Colonic mucosa (tissue), 4 donors: ENCODE measurements around the gene NALCN. TPM values are rescaled to one million over a fixed set of nuclear protein-coding genes. Genes with fewer than 3 reads are reported as not detected.

ENCODE experiments used
- DNase-seq: peaks from one replicate; pipeline ENCODE4 v3.0.0-alpha.2; 2020
- H3K27ac ChIP-seq: fragments of 200-600 bp; one replicate; pipeline ENCODE4 v1.8.0; 2021
- H3K27me3 ChIP-seq: fragments of 200-600 bp; one replicate; pipeline ENCODE4 v1.8.0; 2021
- H3K36me3 ChIP-seq: fragments of 200-600 bp; one replicate; pipeline ENCODE4 v1.8.0; 2021
- H3K4me1 ChIP-seq: fragments of 200-600 bp; one replicate; pipeline ENCODE4 v1.8.0; 2021; ENCODE audit warnings: mild to moderate bottlenecking
- H3K4me3 ChIP-seq: fragments of 200-600 bp; one replicate; pipeline ENCODE4 v1.8.0; 2021
- H3K9ac ChIP-seq, 2 donors: one replicate each; pipeline ENCODE4 v1.7.0; 2013; ENCODE audit warnings: control low read depth in 2 of 2, low read depth in 2 of 2, low read length in 2 of 2
- H3K9me3 ChIP-seq: fragments of 200-600 bp; one replicate; pipeline ENCODE4 v1.8.0; 2021
- CTCF ChIP-seq: fragments of 200-600 bp; IDR thresholded peaks from one replicate; pipeline ENCODE4 v1.8.0; 2022; ENCODE audit warnings: antibody characterized with exemption, mild to moderate bottlenecking
- intact Hi-C: fragments of 100-400 bp; cut with DNase I; formaldehyde crosslinking; loops from one replicate; pipeline ENCODE4 v1.14.1; 2022
- total RNA-seq, 2 donors: library from RNA; stranded (reverse); fragmentation: NEBNext Ultra II Directional in 1 of 2; extraction: Animal tissue kit (Norgen Biotek cat#: 25700) in 1 of 2; gene quantifications; one replicate each; pipeline ENCODE4 v1.2.1, GENCODE V29; 2021
- donor health status: healthy.
- donor health status: DM: no; HTN: no; CAD: no.
- donor health status: DM: no; HTN: no; CAD: no.

The NALCN gene
- total RNA-seq, 2 donors from 2014 or later = 0.22 to 0.27 TPM

DNA sequence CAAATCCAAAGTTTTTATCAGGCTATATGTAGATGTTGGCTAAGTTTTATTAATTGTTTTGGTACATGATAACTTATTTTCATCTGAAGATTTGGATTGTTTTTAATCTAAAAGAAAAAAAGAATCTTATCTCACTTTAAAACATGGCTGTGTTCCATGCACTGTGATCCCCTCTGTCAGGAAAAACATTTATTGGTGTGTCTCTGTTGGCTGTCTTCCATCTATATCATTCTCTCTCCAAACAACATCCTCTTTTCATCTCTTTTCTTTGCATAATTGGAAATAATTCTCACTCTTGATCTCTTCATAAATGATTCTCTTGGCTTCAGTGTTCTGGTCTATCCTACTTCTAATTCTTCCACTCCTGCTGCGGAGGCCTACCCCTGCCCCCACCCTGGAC lies 4.2 kb downstream of the NALCN start:
- Histone ChIP-seq H3K27me3 (peaks cover 17% of the 10 kb centered on the region), H3K36me3 (no peaks in the 10 kb centered on the region), H3K9me3 (no peaks in the 10 kb centered on the region), H3K4me1 (no peaks in the 10 kb centered on the region), H3K9ac (no peak overlapping the region), H3K4me3 (no peak overlapping the region), H3K27ac (no peak overlapping the region)
- intact Hi-C loops = no loop called here
- DNase-seq = no peak
- TF ChIP-seq CTCF = no peak

DNA sequence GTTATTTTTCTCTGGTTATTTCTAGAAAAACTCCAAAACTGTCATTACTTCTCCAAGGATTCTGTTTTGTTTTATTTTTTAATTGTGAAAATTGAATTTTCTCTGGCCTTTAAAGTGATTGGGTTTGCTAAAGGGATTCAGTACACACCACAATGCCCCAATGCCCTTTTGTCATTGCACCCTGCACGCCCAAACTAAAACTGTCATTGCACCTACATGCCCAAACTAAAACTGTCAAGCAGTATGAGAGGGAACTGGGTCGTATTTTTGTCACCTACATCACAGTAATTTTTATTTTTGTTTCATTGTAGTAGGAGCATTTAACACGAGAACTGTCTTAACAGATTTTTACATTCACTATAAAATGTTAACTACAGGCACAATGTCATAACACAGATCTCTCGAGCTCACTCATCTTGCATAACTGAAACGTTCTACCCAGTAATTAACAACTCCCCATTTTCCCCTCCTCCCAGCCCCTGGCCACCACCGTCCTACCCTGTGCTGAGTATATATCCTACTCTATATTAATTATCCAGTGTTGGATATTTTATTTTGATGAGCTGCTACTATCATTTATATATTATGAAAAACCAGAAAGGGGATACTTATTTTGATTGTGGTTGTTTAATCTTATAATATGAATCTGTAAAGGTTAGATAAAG lies 7.2 kb downstream of the NALCN start:
- Histone ChIP-seq H3K4me1 (no peaks in the 10 kb centered on the region), H3K9ac (no peak overlapping the region), H3K27me3 (no peaks in the 10 kb centered on the region), H3K27ac (no peak overlapping the region), H3K4me3 (no peak overlapping the region), H3K9me3 (no peaks in the 10 kb centered on the region), H3K36me3 (no peaks in the 10 kb centered on the region)
- no peak for DNase-seq
- intact Hi-C loops = no loop called here
- TF ChIP-seq CTCF = no peak

DNA sequence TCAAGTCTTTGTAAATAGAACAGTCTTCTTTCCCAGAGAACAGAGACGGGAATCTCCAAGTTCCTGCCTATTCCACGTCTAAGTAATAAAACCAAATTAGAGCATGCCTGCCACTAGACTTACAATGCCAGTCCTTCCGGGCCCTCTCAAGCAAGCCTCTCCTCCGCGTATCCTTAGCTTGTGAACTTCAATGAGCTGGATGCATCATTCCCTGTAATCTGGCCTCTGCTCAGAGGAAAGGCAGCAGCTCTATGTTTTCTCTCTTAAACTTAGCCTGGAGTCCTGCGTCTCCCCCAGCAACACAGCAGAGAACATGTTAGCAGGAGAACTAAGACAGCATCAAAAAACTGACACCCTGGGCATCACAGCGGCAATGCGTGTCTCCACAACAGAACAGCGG lies 8.2 kb downstream of the NALCN start:
- no peak overlapping the region for H3K9ac ChIP-seq
- DNase-seq = no peak
- intact Hi-C loops = no loop called here
- no peaks in the 10 kb centered on the region for H3K36me3 ChIP-seq
- no peaks in the 10 kb centered on the region for H3K9me3 ChIP-seq
- no peak for TF ChIP-seq CTCF
- no peak overlapping the region for H3K27ac ChIP-seq
- no peak overlapping the region for H3K4me3 ChIP-seq
- H3K4me1 ChIP-seq = no peaks in the 10 kb centered on the region
- H3K27me3 ChIP-seq = no peaks in the 10 kb centered on the region

DNA sequence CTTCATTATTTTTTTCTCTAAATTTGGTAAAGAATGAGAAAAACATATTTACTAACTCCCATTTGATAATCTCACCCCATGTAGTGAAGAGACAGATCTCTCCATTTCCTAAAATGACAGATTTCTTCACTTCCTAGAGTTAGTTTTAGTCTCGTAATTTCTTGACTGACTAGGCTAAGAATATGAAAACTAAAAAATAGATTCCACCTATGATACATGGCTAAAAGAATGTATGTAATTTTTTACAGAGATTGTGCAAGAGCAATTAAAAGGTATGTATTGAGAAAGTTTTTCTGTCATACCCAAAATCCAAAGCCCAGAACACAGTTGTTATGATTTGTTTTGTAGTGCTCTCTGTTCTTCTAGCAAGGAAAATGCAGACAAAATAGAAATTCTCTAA lies 9.5 kb downstream of the NALCN start:
- Histone ChIP-seq H3K4me3 (no peak overlapping the region), H3K9me3 (no peaks in the 10 kb centered on the region), H3K4me1 (no peaks in the 10 kb centered on the region), H3K27ac (no peak overlapping the region), H3K36me3 (no peaks in the 10 kb centered on the region), H3K27me3 (no peaks in the 10 kb centered on the region), H3K9ac (no peak overlapping the region)
- intact Hi-C loops = no loop called here
- no peak for TF ChIP-seq CTCF
- DNase-seq = no peak

GRCh38 chr13:101401196-101401595 lies 15.1 kb downstream of the NALCN start:
- DNase-seq = no peak
- intact Hi-C loops = no loop called here
- no peaks in the 10 kb centered on the region for H3K27me3 ChIP-seq
- H3K9me3 ChIP-seq = no peaks in the 10 kb centered on the region
- no peak overlapping the region for H3K27ac ChIP-seq
- H3K4me3 ChIP-seq = no peak overlapping the region
- no peaks in the 10 kb centered on the region for H3K4me1 ChIP-seq
- TF ChIP-seq CTCF = no peak
- H3K36me3 ChIP-seq = no peaks in the 10 kb centered on the region
- no peak overlapping the region for H3K9ac ChIP-seq
